Right cardiac atrium (tissue), 5 donors: Measurements from ENCODE around the gene RAB5B. TPM values are rescaled to one million over a fixed set of nuclear protein-coding genes. Genes with fewer than 3 reads are reported as not detected.

Experiments
- ATAC-seq, 2 donors: fragments of 200-7000 bp; cut with Tn5 transposase; one replicate each; pipeline versions ENCODE4 v1.8.0 to v1.9.1; 2020; ENCODE audit warnings: moderate library complexity in 2 of 2, mild to moderate bottlenecking in 1 of 2
- DNase-seq, 3 donors: peaks; one replicate each; pipeline ENCODE4 v3.0.0-alpha.2; 2020
- H3K27ac ChIP-seq: one replicate; pipeline ENCODE4 v1.5.1; 2013; ENCODE audit warnings: mild to moderate bottlenecking, low read length, control low read depth, moderate library complexity
- H3K27me3 ChIP-seq: one replicate; pipeline ENCODE4 v1.6.1; 2013; ENCODE audit not compliant: control insufficient read depth, insufficient read depth
- H3K4me1 ChIP-seq: one replicate; pipeline ENCODE4 v1.6.1; 2013; ENCODE audit warnings: low read length; ENCODE audit not compliant: control insufficient read depth, insufficient read depth
- H3K4me3 ChIP-seq: one replicate; pipeline ENCODE4 v1.5.1; 2013; ENCODE audit warnings: low read length, control low read depth
- H3K9me3 ChIP-seq: one replicate; pipeline ENCODE4 v1.6.1; 2013; ENCODE audit warnings: low read length; ENCODE audit not compliant: control insufficient read depth
- WGBS: extraction: QIAGEN DNeasy Blood & Tissue Kit; methylation state at CpG from one replicate; pipeline ENCODE4 v1.1.7; 2013; 5-methylcytosine and 5-hydroxymethylcytosine counted together
- intact Hi-C, 4 donors: fragments of 100-400 bp; cut with DNase I; formaldehyde crosslinking; loops; one replicate each; pipeline versions ENCODE4 v1.11.0 to v1.14.0; 2022 to 2023
- long read RNA-seq, 4 donors: library from polyadenylated mRNA; unstranded; transcript quantifications; one replicate each; pipeline ENCODE4 v2.0.0, GENCODE V29; 2020 to 2021
- polyA plus RNA-seq: library from polyadenylated mRNA; stranded (reverse); fragments of 200-250 nt; gene quantifications from one replicate; pipeline ENCODE4 v1.2.3, GENCODE V29; 2013
- total RNA-seq, 4 donors: library from RNA; stranded (reverse); fragmentation: NEBNext Ultra II Directional; extraction: Animal tissue kit (Norgen Biotek cat#: 25700); gene quantifications; one replicate each; pipeline ENCODE4 v1.2.1, GENCODE V29; 2021
- donor health status: healthy with polysubstance abuse.
- donor health status: DM: no; HTN: yes; CAD: no.
- donor health status: DM: no; HTN: no; CAD: no.
- donor health status: DM: no; HTN: yes; CAD: no; lungs with severe emphysema.
- donor health status: DM: yes; HTN: yes; CAD: no.

The RAB5B gene
- total RNA-seq (100 to 1,000 TPM; 111 to 132 (median 119) TPM), polyA plus RNA-seq (86.4 TPM)
- long read RNA-seq, donor 1, full-length matches to known transcripts = 105 of 169 reads
- long read RNA-seq, donor 1, partial matches to known transcripts = 26 of 169 reads
- long read RNA-seq, donor 1, other reads (novel, unspliced or antisense) = 38 of 169 reads
- long read RNA-seq, donor 2, full-length matches to known transcripts = 57 of 82 reads
- long read RNA-seq, donor 2, partial matches to known transcripts = 12 of 82 reads
- long read RNA-seq, donor 2, other reads (novel, unspliced or antisense) = 13 of 82 reads
- long read RNA-seq, donor 3, full-length matches to known transcripts = 48 of 113 reads
- long read RNA-seq, donor 3, partial matches to known transcripts = 63 of 113 reads
- long read RNA-seq, donor 3, other reads (novel, unspliced or antisense) = 2 of 113 reads
- long read RNA-seq, donor 4, full-length matches to known transcripts = 64 of 86 reads
- long read RNA-seq, donor 4, partial matches to known transcripts = 9 of 86 reads
- long read RNA-seq, donor 4, other reads (novel, unspliced or antisense) = 13 of 86 reads

- peak; percentile 96 for ATAC-seq
- under 1% methylated on average over 39 of the region's 39 CpGs for WGBS
Measured at GRCh38 chr12:55973599-55974307, at the start of gene RAB5B. Gene RAB5B (plus strand): TSS chr12:55974078. CDS start chr12:55986961, 12,883 bp downstream.

GRCh38 chr12:55925371-55925770, 48.5 kb upstream of the RAB5B start:
- 75% methylated on average over 4 of the region's 4 CpGs for WGBS
- intact Hi-C loops = loop anchor here in 2 of 4 donors (5.0 to 10.0 kb wide), 3 partner anchors 81 to 108 kb away; partner anchors contain the start of genes MMP19 (in 1 of the 2), ORMDL2 (in 1 of the 2) and SARNP (in 1 of the 2)
- DNase-seq = no peak
- Histone ChIP-seq H3K27me3 (no peaks in the 10 kb centered on the region), H3K9me3 (no peaks in the 10 kb centered on the region), H3K4me1 (no peaks in the 10 kb centered on the region), H3K4me3 (no peak overlapping the region), H3K27ac (no peak overlapping the region)
- ATAC-seq = no peak

More at GRCh38 chr12:55973599-55974307, at the start of gene RAB5B:
- Histone ChIP-seq H3K4me1 (no peaks in the 10 kb centered on the region), H3K27ac (peak within 1 kb of the TSS; percentile 98), H3K27me3 (no peaks in the 10 kb centered on the region), H3K9me3 (no peaks in the 10 kb centered on the region), H3K4me3 (peak within 1 kb of the TSS; percentile 93)
- DNase-seq = peak; percentile 99 to 100 (median 100)
- intact Hi-C loops = no loop called here

GRCh38 chr12:55925870-55926737, 47.8 kb upstream of the RAB5B start:
- Histone ChIP-seq H3K27me3 (no peaks in the 10 kb centered on the region), H3K27ac (peak overlapping the region; percentile 83), H3K4me3 (peak overlapping the region; percentile 84), H3K4me1 (peaks cover 3% of the 10 kb centered on the region), H3K9me3 (no peaks in the 10 kb centered on the region)
- intact Hi-C loops = loop anchor here in 2 of 4 donors (5.0 to 10.0 kb wide), 3 partner anchors 81 to 109 kb away; partner anchors contain the start of genes MMP19 (in 1 of the 2), ORMDL2 (in 1 of the 2) and SARNP (in 1 of the 2)
- WGBS = 16% methylated on average over 10 of the region's 10 CpGs
- ATAC-seq (no peak), DNase-seq (no peak)

- H3K4me1 ChIP-seq = peaks cover 8% of the 10 kb centered on the region
- ATAC-seq (peak; percentile 91), DNase-seq (peak; percentile 88 to 96 (median 94))
- peak overlapping the region; percentile 97 for H3K27ac ChIP-seq
- no peaks in the 10 kb centered on the region for H3K9me3 ChIP-seq
- intact Hi-C loops = loop anchor here in 2 of 4 donors (5.0 to 10.0 kb wide), 3 partner anchors 82 to 110 kb away; partner anchors contain the start of genes MMP19 (in 1 of the 2), ORMDL2 (in 1 of the 2) and SARNP (in 1 of the 2)
- H3K27me3 ChIP-seq = no peaks in the 10 kb centered on the region
- peak overlapping the region; percentile 84 for H3K4me3 ChIP-seq
- WGBS = under 1% methylated on average over 42 of the region's 42 CpGs
Measured at GRCh38 chr12:55926738-55927587, 46.9 kb upstream of the RAB5B start.

GRCh38 chr12:55927588-55928502, 46.0 kb upstream of the RAB5B start, which contains the start of gene PYM1:
Gene PYM1 (minus strand): TSS chr12:55927894. CDS start chr12:55927761, 133 bp downstream.
- WGBS = 6% methylated on average over 49 of the region's 49 CpGs
- H3K27ac ChIP-seq = peak within 1 kb of the TSS; percentile 97
- peak; percentile 83 to 85 for ATAC-seq
- intact Hi-C loops = loop anchor here in 2 of 4 donors (5.0 to 10.0 kb wide), 3 partner anchors 83 to 111 kb away; partner anchors contain the start of genes MMP19 (in 1 of the 2), ORMDL2 (in 1 of the 2) and SARNP (in 1 of the 2)
- H3K4me1 ChIP-seq = peaks cover 8% of the 10 kb centered on the region
- DNase-seq = peak; percentile 87 to 93 (median 90)
- peak within 1 kb of the TSS; percentile 84 for H3K4me3 ChIP-seq
- no peaks in the 10 kb centered on the region for H3K27me3 ChIP-seq
- H3K9me3 ChIP-seq = no peaks in the 10 kb centered on the region

- Histone ChIP-seq H3K27ac (no peak overlapping the region), H3K27me3 (no peaks in the 10 kb centered on the region), H3K9me3 (no peaks in the 10 kb centered on the region), H3K4me1 (peaks cover 10% of the 10 kb centered on the region), H3K4me3 (no peak overlapping the region)
- WGBS = 58% methylated on average over 8 of the region's 8 CpGs
- ATAC-seq = no peak
- DNase-seq = peak in 2 of 3 donors; percentile 64 to 69
- intact Hi-C loops = loop anchor here in 2 of 4 donors (5.0 to 10.0 kb wide), 3 partner anchors 85 to 112 kb away; partner anchors contain the start of genes MMP19 (in 1 of the 2), ORMDL2 (in 1 of the 2) and SARNP (in 1 of the 2)
Measured at GRCh38 chr12:55929306-55929791, 44.5 kb upstream of the RAB5B start.

GRCh38 chr12:55930771-55931316, 43.0 kb upstream of the RAB5B start, which contains the start of gene DGKA:
Gene DGKA (plus strand): TSS chr12:55931162. CDS start chr12:55936504, 5,342 bp downstream.
- Histone ChIP-seq H3K4me3 (peak within 1 kb of the TSS; percentile 84), H3K27ac (peak within 1 kb of the TSS; percentile 40), H3K27me3 (no peaks in the 10 kb centered on the region), H3K4me1 (peaks cover 12% of the 10 kb centered on the region), H3K9me3 (no peaks in the 10 kb centered on the region)
- DNase-seq (peak; percentile 46 to 73 (median 72)), ATAC-seq (peak in 1 of 2 donors; percentile 4)
- intact Hi-C loops = loop anchor here in 2 of 4 donors (5.0 to 10.0 kb wide), 3 partner anchors 96 to 189 kb away; partner anchors contain the start of genes DNAJC14 (in 1 of the 2) and GDF11 (in 1 of the 2)
- WGBS = 49% methylated on average over 3 of the region's 3 CpGs

- Histone ChIP-seq H3K4me3 (peak overlapping the region; percentile 84), H3K27ac (peak overlapping the region; percentile 40), H3K9me3 (no peaks in the 10 kb centered on the region), H3K27me3 (no peaks in the 10 kb centered on the region), H3K4me1 (peaks cover 12% of the 10 kb centered on the region)
- intact Hi-C loops = loop anchor here in 2 of 4 donors (5.0 to 10.0 kb wide), 3 partner anchors 97 to 189 kb away; partner anchors contain the start of genes DNAJC14 (in 1 of the 2) and GDF11 (in 1 of the 2)
- peak in 1 of 3 donors; percentile 70 for DNase-seq
- 12% methylated on average over 10 of the region's 10 CpGs for WGBS
- no peak for ATAC-seq
Measured at GRCh38 chr12:55931317-55931779, 42.5 kb upstream of the RAB5B start.
